Measurements from ENCODE around the gene NEO1. TPM values are rescaled to one million over a fixed set of nuclear protein-coding genes. Genes with fewer than 3 reads are reported as not detected.
A peak's percentile ranks its signal among the peaks of the same experiment; 100 is the strongest.

Gene NEO1
- total RNA-seq, 4 donors from 2014 or later = 11.5 to 80.3 (median 36.1) TPM

DNA sequence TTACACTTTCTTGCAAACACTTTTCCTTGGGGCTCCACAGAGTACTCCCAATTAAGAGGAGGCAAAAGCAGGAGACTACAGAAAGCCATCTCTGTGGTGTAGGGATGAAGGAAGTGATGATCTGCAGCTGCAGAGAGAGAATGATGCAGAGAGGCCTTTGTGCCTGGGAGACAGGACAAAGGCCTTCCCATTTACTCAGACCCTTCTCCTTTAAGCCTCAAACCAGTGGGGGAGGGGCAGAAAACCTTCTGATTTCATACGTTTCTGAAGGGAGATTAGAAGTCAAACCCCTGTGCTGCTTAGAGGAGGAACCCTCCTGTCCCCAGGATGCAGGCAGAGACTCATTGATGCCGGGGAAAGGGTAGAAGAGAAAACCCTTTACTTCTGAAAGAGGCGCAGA, 130.8 kb downstream of the NEO1 start:
- no peak for TF ChIP-seq POLR2A (IDR thresholded peaks at IDR 0.05)
- TF ChIP-seq, protein P1, sequence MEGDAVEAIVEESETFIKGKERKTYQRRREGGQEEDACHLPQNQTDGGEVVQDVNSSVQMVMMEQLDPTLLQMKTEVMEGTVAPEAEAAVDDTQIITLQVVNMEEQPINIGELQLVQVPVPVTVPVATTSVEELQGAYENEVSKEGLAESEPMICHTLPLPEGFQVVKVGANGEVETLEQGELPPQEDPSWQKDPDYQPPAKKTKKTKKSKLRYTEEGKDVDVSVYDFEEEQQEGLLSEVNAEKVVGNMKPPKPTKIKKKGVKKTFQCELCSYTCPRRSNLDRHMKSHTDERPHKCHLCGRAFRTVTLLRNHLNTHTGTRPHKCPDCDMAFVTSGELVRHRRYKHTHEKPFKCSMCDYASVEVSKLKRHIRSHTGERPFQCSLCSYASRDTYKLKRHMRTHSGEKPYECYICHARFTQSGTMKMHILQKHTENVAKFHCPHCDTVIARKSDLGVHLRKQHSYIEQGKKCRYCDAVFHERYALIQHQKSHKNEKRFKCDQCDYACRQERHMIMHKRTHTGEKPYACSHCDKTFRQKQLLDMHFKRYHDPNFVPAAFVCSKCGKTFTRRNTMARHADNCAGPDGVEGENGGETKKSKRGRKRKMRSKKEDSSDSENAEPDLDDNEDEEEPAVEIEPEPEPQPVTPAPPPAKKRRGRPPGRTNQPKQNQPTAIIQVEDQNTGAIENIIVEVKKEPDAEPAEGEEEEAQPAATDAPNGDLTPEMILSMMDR (IDR thresholded peaks at IDR 0.05) = no peak
- no peaks in the 10 kb centered on the region for H3K36me3 ChIP-seq

DNA sequence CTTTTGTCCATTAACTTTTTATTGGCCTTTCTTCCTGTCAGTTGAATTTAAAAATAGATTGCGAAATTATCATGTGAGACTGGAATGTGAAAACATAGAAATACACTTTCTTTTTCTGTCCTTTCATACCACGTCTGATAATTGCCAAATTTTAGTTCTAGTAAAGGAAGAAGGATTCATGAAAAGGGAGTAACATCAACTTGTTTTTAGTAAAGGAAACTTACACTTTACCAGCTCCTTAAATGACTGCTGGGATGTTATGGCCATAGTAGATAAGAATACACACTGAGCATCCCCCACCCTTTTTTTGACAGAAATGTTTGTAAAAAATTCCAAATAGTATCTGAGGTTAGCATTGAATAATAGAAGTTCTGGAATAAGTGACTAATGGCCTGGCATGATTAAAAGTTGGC, 137.9 kb downstream of the NEO1 start:
- H3K4me3 ChIP-seq = no peak overlapping the region
- H3K4me1 ChIP-seq = no peaks in the 10 kb centered on the region
- no peaks in the 10 kb centered on the region for H3K9me3 ChIP-seq
- H3K27ac ChIP-seq = peak overlapping the region; percentile 30 to 48
- no peak for TF ChIP-seq POLR2A (IDR thresholded peaks at IDR 0.05)
- TF ChIP-seq, protein P1 (IDR thresholded peaks at IDR 0.05) = no peak
- no peak for DNase-seq
- intact Hi-C loops (cut with DNase I; ENCODE audit: low total_unique reads) = no loop called here
- H3K27me3 ChIP-seq = no peaks in the 10 kb centered on the region
- H3K36me3 ChIP-seq = no peaks in the 10 kb centered on the region

More for the DNA sequence above, 130.8 kb downstream of the NEO1 start:
- no peak for DNase-seq
- intact Hi-C loops (cut with DNase I; ENCODE audit: low total_unique reads) = no loop called here
- no peaks in the 10 kb centered on the region for H3K9me3 ChIP-seq
- H3K4me3 ChIP-seq = no peak overlapping the region
- H3K4me1 ChIP-seq = no peaks in the 10 kb centered on the region
- H3K27me3 ChIP-seq = no peaks in the 10 kb centered on the region
- no peak overlapping the region for H3K27ac ChIP-seq

GRCh38 chr15:73195166-73195565, 142.9 kb downstream of the NEO1 start:
- no peaks in the 10 kb centered on the region for H3K4me1 ChIP-seq
- no peak overlapping the region for H3K4me3 ChIP-seq
- no peak overlapping the region for H3K27ac ChIP-seq
- H3K9me3 ChIP-seq = no peaks in the 10 kb centered on the region
- intact Hi-C loops (cut with DNase I; ENCODE audit: low total_unique reads) = no loop called here
- no peak for TF ChIP-seq POLR2A (IDR thresholded peaks at IDR 0.05)
- TF ChIP-seq, protein P1 (IDR thresholded peaks at IDR 0.05) = no peak
- no peaks in the 10 kb centered on the region for H3K27me3 ChIP-seq
- no peaks in the 10 kb centered on the region for H3K36me3 ChIP-seq
- no peak for DNase-seq

DNA sequence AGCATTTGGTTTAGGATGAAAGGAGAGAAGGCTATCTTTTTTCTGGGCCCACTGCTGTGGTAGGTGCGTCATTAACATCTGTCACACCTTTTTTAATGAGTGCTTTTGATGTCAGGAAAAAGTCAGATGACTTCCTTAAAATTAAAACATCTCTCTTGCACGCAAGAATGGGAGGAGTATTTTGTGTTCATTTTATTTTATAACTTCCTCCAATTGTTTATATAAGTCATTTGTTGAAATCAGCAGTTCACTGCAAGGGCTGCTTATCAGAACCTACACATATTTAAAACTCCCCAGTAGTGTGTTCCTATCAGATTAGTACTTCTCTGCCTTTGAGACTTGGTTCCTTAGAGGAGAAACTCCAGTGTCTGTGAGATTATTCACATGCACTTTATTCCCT, 143.8 kb downstream of the NEO1 start:
- intact Hi-C loops (cut with DNase I; ENCODE audit: low total_unique reads) = no loop called here
- no peaks in the 10 kb centered on the region for H3K4me1 ChIP-seq
- H3K27ac ChIP-seq = no peak overlapping the region
- no peak for TF ChIP-seq POLR2A (IDR thresholded peaks at IDR 0.05)
- TF ChIP-seq, protein P1 (IDR thresholded peaks at IDR 0.05) = no peak
- H3K27me3 ChIP-seq = no peaks in the 10 kb centered on the region
- no peaks in the 10 kb centered on the region for H3K36me3 ChIP-seq
- no peak for DNase-seq
- no peak overlapping the region for H3K4me3 ChIP-seq
- H3K9me3 ChIP-seq = no peaks in the 10 kb centered on the region

GRCh38 chr15:73200339-73200738, 148.1 kb downstream of the NEO1 start:
- no peaks in the 10 kb centered on the region for H3K9me3 ChIP-seq
- no peak overlapping the region for H3K4me3 ChIP-seq
- TF ChIP-seq POLR2A (IDR thresholded peaks at IDR 0.05) = no peak
- TF ChIP-seq, protein P1 (IDR thresholded peaks at IDR 0.05) = no peak
- no peaks in the 10 kb centered on the region for H3K4me1 ChIP-seq
- intact Hi-C loops (cut with DNase I; ENCODE audit: low total_unique reads) = no loop called here
- no peaks in the 10 kb centered on the region for H3K36me3 ChIP-seq
- H3K27ac ChIP-seq = no peak overlapping the region
- H3K27me3 ChIP-seq = no peaks in the 10 kb centered on the region
- no peak for DNase-seq

All from uterus (tissue), 4 donors.